ENCODE measurements around the gene LRIF1.

- TF ChIP-seq EZH2 (IDR thresholded peaks at IDR 0.05) = no peak
- no peak for TF ChIP-seq POLR2AphosphoS5 (IDR thresholded peaks at IDR 0.05; ENCODE audit: borderline replicate concordance, low read depth, low read length)
Measured at GRCh38 chr1:110945626-110946025, 18.1 kb downstream of the LRIF1 start.

Measured in SK-N-MC (cell line).